ENCODE measurements around the gene DDX41.

The DDX41 gene

GRCh38 chr5:177513500-177513899 is 3.3 kb downstream of the DDX41 start:
- DNase-seq (ENCODE audit: low read depth): no peak

GRCh38 chr5:177512736-177513380 is 3.9 kb downstream of the DDX41 start:
- no peak for DNase-seq (ENCODE audit: low read depth)

GRCh38 chr5:177511796-177512675 is 4.7 kb downstream of the DDX41 start:
- DNase-seq (ENCODE audit: low read depth): no peak

- DNase-seq (ENCODE audit: low read depth): no peak
These were observed 5.6 kb downstream of the DDX41 start for GRCh38 chr5:177511181-177511580.

- no peak for DNase-seq (ENCODE audit: low read depth)
These were observed 6.2 kb downstream of the DDX41 start for GRCh38 chr5:177510567-177511053.

- DNase-seq (ENCODE audit: low read depth): no peak
These were observed 6.7 kb downstream of the DDX41 start for GRCh38 chr5:177509991-177510566.

GRCh38 chr5:177509381-177509951 is 7.3 kb downstream of the DDX41 start, which contains the start of gene DOK3:
Gene DOK3, minus strand, starts transcription at chr5:177509826. Its CDS starts 286 bp downstream, at chr5:177509540.
- no peak for DNase-seq (ENCODE audit: low read depth)

GRCh38 chr5:177508837-177509236 is 7.9 kb downstream of the DDX41 start:
- DNase-seq (ENCODE audit: low read depth): no peak

GRCh38 chr5:177508221-177508611 is 8.5 kb downstream of the DDX41 start:
- DNase-seq (ENCODE audit: low read depth): no peak

- no peak for DNase-seq (ENCODE audit: low read depth)
These were observed 9.1 kb downstream of the DDX41 start for GRCh38 chr5:177507596-177508220.

GRCh38 chr5:177507165-177507564 is 9.6 kb downstream of the DDX41 start:
- DNase-seq (ENCODE audit: low read depth): no peak

- DNase-seq (ENCODE audit: low read depth): no peak
These were observed 11.7 kb downstream of the DDX41 start for GRCh38 chr5:177505075-177505474.

GRCh38 chr5:177504086-177505056 is 12.4 kb downstream of the DDX41 start:
- DNase-seq (ENCODE audit: low read depth): no peak

GRCh38 chr5:177503351-177504085 is 13.2 kb downstream of the DDX41 start:
- DNase-seq (ENCODE audit: low read depth): no peak

GRCh38 chr5:177502886-177503285 is 13.9 kb downstream of the DDX41 start:
- DNase-seq (ENCODE audit: low read depth): no peak

- DNase-seq (ENCODE audit: low read depth): no peak
These were observed 14.7 kb downstream of the DDX41 start for GRCh38 chr5:177501874-177502678.

- peak; percentile 63 for DNase-seq (ENCODE audit: low read depth)
These were observed 15.9 kb downstream of the DDX41 start for GRCh38 chr5:177500685-177501522.

- no peak for DNase-seq (ENCODE audit: low read depth)
These were observed 16.9 kb downstream of the DDX41 start for GRCh38 chr5:177499842-177500241.
